Glomerular visceral epithelial cell (primary cell): Measurements from ENCODE around the gene DOCK8.
A peak's percentile ranks its signal among the peaks of the same experiment; 100 is the strongest.
"Not testable (repeated sequence)": the region's sequence is repeated elsewhere in the genome, so short reads cannot be mapped to it uniquely, and the experiment has no call there.

Experiments used
- DNase-seq: peaks from one replicate; pipeline ENCODE4 v3.0.0-alpha.2; 2016; ENCODE audit errors: extremely low spot score

Gene DOCK8

DNA sequence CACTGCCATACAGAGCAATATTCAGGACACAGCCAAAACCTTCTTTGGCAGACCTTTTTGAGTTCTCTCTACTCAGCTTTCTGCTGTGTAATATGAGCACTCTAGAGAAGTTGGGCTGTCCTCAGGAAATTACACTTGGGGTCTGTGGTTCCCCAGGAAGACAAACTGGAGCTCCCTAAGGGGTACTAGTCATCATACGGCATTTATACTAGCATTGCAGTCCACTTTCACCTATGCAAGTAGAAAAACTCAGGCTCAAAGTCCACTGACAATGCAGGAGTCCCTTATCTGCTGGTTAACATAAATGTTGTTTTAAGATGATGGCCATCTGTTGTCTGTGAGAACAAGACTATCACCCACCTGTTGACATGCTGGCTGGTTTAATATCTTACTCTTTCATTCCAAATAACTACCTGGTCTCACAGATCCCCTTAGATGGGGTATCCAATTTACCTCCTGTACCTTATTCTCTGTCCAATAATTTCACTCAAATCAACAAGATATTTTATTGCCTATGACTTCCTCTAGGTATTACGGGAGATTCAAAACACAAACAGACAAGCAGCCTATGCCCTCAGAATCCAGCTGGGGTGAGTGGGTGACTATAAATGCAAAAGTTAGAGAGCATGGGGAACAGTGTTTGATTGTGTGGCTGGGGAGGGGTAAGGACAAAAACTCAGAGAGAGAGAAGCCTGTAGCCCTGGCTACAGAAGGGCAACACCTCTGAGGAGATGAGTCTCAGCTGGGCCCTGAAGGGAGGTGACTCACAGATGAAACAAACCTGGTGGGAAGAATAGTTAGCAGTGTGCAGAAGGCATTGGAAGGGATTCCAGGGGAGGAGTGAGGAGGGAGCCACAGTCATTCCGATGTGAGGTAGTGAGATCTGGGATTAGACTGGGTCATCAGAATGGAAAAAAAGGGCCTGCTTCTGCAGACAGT is 10.2 kb downstream of the DOCK8 start:
- DNase-seq, result no peak

DNA sequence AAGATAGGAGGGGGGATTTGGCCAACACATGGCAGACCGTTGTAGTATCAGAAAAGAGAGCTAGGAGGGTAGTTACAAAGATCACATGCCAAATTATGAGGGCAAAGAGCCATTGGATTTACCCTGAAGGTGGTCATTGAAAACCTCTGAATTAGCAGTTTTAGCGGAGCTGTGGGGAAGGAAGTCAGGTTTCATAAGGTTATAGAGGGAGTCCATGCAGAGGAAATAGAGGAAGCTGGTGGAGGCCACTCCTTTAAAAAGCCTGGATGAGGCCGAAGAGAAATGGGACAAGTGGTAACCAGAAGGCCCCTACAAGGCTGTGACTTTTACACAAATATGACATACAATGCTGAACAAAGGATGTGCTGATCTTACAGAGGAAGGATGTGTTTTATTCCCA is 13.2 kb downstream of the DOCK8 start:
- DNase-seq, result no peak

DNA sequence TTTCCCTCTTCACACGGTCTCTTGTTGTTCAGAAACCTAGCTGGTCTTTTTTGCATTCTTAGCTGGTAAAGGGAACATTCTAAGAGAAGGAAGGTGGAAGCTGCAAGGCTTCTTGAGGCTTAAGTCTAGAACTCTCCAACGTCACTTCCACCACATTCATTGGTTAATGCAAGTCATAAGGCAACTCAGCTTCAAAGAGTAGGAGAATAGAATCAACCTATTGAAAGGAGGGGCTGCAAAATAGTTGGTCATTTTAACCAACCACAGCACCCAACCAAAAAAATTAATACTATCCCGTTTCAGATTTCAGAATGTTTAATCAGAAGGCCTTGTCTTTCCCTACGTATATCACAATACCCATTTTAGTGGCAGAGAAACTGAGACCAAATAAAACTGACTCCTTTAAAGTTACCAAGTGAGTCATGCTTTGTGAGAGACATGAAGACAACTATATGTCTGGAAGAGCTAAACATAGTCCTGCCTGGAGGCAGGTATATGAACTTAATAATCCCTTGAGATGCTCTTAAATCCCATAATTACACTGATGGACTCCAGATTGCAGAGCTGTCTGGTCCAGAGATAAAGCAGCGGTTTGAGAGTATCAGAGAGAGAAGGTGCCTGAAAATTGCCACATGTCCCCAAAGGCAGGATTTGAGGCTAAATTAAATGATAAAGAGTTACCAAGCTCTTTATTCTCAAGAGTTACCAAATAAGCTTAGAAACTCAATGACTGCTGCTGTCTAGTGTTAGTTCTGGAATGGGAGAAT is 14.4 kb downstream of the DOCK8 start:
- DNase-seq, result no peak

GRCh38 chr9:231625-232024 is 17.0 kb downstream of the DOCK8 start:
- not testable (repeated sequence) for DNase-seq

DNA sequence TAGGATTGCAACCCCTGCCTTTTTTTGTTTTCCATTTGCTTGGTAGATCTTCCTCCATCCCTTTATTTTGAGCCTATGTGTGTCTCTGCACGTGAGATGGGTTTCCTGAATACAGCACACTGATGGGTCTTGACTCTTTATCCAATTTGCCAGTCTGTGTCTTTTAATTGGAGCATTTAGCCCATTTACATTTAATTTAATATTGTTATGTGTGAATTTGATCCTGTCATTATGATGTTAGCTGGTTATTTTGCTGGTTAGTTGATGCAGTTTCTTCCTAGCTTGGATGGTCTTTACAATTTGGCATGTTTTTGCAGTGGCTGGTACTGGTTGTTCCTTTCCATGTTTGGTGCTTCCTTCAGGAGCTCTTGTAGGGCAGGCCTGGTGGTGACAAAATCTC is 19.0 kb downstream of the DOCK8 start:
- not testable (repeated sequence) for DNase-seq

DNA sequence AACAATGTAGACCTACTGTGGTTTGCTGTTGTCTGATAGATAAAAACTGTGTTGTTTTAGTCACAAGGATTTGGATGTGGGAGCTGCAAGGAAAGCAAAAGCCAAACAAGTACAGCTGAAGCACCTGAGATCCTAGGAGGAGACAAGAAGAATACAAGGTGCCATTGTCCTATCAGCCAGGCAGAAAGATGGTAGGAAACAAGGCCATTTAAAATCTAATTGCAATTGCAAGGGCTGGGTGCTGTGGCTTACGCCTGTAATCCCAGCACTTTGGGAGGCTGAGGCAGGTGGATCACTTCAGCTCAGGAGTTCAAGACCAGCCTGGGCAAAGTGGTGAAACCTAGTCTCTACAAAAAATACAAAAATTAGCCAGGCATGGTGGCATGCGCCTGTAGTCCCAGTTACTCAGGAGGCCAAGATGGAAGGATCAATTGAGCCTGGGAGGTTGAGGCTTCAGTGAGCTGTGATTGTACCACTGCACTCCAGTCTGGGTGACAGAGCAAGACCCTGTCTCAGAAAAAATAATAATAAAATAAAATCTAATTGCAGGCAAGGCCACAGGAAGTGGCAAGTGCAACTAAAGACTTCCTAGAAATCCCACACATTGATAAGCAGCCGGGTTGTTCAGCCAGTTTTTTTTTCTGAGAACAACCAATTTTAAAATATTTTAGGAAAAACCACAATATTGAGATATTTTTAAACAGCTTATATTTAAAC is 22.6 kb downstream of the DOCK8 start:
- no peak for DNase-seq

GRCh38 chr9:237858-238345 is 23.2 kb downstream of the DOCK8 start:
- DNase-seq, result no peak

DNA sequence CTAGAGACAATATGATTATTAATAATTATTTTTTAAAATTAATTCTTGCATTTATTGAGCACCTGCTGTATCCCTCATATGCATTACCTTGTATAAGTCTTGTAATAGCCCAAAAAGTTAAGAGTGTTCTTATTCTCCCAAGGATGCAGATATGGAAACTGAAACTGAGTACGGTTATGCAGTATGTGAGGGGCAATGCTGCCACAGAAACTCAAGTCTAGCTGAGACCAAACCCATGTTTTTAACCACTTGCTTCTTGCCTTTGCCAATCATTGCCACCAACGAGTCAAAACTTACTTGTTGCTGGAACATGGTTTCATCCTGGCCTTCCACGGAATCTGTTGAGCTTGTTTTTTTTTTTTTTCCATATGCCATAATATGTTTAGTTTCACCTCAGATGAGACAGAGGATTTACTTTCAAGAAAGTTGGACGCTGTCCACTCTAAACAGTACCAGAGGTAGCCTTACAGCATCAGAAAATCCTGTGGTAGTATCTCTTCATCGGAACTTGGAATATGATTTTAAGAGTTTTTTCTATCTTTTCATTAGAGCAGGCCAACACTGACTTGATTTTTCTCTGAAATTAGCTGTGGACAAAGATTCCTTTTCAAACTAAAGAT is 27.9 kb downstream of the DOCK8 start:
- DNase-seq, result no peak

GRCh38 chr9:248278-248961 is 33.8 kb downstream of the DOCK8 start:
- DNase-seq, result no peak

DNA sequence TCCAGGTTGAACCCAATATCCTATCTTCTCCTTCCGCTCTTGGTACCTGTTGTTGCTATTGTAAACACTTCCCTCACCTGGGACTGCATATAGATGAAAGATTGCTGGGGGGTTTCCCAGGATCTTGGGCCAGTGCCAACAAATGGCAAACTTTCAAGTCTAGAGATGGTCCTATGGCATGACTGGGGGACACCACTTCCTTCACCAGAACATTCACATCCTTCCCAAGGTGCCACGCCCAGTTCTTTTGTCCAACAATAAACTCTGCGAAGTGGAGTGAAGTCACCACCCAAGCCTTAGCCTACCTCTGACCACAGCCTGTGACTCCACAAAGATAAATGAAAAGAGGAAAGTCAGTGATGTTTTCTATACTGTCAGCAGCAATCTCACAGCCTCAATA is 34.4 kb downstream of the DOCK8 start:
- DNase-seq, result no peak

- no peak for DNase-seq
Observed at GRCh38 chr9:250039-250438, 35.4 kb downstream of the DOCK8 start.

DNA sequence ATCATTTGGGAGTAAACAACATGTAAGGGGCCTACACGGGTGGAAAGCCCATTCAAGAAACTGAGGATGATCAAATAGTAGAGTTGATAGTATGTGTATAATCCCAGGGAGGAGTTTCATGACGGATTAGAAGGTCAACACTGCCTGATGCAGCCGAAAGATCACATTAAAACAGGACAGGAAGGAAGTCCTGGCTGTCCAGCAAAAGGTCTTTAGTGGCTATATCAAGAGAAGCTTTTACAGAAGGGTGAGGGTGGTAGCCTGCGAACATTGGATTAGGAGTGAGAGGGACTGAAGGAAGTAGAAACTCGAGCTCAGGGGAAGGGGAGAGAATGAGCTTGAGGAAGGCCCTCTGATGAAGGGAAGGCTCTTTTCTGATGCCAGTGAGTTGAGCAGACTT is 36.0 kb downstream of the DOCK8 start:
- DNase-seq, result no peak

- DNase-seq, result no peak
Observed at GRCh38 chr9:251398-251797, 36.7 kb downstream of the DOCK8 start.

- DNase-seq, result no peak
Observed at GRCh38 chr9:253539-253938, 38.9 kb downstream of the DOCK8 start.

- peak; percentile 8 for DNase-seq
Observed at GRCh38 chr9:254516-254915, 39.9 kb downstream of the DOCK8 start.

DNA sequence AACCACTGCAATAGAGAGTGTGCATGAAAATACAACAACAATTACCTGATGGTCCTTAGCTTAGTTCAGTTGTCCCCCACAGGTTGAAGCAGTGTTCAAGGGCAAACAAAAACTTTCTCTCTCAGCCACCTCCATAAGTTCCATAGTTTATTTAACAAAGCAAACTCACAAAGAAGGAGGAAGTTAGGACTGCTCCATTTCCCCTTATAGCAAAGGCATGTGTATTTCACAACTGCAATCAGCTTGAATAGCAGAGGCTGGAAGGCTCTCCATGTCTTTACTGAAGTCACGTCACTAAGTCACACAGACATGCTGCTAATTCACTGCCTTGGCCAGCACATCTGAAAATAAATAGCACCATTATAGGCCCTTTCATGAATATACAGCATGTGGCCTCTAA is 43.3 kb downstream of the DOCK8 start:
- DNase-seq, result no peak

DNA sequence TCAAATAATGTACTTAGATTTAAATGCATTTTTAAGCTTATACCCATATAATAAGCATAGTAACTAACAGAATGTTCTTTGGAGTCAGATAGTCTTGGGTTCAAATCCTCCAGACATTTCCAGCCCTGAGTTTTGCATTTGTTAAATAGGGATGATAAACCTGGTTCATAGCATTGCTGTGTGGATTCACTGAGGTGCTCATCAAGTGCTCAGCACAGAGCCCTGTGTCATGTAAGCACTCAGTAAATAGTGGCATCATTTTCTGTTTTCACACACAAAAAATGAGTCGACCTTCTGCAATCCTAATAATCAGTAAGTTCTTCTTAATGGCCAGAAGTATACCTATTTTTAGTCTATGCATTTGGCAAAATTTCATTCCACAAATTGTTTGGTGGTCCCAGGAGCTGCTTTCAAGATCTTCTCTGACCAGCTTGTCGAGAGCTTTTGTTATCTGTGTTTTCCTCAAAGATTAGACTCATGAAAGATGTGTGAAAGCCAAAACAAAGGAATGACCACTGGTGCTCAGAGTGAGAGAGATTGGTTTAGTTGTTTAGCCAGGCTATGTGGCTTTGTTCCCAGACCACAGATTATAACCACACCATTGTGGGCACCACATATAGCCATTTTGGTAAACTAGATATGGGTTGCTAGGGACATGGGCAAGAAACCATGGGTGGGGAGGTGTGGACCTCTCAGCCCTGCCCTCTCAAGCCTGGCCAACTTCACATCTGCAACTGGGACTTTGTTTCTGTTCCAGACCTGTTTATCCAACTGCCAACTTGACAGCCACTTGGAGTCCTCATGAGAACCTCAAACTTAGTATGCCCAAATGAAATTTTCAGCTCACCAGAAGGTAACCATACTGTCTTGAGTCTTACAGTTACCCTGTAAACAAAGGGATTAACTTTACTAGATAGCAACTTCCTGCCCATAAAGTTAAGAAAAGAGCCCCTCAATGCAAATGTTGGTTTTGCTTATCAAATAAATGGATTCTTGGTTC is 45.0 kb downstream of the DOCK8 start:
- DNase-seq, result no peak

DNA sequence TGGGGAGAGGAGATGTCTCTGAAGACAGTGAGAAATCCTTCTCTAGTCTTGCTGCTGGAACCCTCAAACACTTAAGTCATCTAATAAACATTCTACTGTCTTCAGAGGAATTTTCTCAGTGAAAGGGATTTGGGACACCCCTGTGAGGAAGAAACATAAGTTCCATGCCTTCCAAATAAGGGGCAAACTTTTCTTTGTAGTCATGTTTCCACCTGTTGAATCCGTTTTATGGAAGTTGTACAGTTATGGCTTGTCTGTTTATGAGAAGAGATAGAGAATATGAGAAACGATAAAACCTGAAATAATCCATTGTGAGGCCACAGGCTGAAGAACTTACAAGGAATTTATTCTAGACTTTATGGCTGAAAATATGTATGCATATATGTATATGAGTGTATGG is 49.6 kb downstream of the DOCK8 start:
- no peak for DNase-seq

DNA sequence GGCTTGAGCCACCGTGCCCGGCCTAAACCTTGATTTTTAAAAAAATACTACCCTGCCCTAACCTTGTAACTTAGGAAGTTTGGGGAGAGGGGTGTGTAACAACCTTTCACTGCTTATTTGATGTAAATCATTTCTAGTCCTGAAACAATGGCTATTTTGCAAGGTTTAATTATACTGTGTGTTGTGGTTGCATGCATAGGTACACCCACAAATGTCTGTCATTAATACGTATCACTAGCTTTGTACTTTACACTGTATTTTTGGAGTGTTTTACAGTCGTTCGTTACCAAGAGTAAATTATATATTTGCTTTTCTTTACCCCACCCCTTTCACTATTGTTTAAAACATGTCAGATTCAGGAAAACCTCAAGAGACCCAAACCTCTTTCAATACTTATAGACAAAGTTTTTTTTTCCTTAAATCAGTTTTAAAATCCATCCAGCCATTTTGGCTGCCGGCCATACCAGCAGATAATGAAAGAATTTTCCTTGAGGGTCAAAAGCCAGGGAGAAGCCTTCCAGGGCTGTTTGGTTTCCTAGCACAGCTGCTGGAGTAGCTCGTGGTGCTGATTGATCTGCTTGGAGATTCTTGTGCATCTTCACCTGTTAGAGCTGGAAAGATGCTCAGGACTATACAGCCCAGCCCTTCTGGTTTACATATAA is 50.7 kb downstream of the DOCK8 start:
- no peak for DNase-seq
